CD4-positive, alpha-beta T cell treated with Interleukin-6 for 4 hours (primary cell): ENCODE measurements around the gene CPM.
"Not testable (repeated sequence)": the region's sequence is repeated elsewhere in the genome, so short reads cannot be mapped to it uniquely, and the experiment has no call there.

ENCODE experiments used
- DNase-seq: peaks from one replicate; pipeline ENCODE4 v3.0.0-alpha.2; 2020; ENCODE audit warnings: mixed read lengths

CPM gene

DNA sequence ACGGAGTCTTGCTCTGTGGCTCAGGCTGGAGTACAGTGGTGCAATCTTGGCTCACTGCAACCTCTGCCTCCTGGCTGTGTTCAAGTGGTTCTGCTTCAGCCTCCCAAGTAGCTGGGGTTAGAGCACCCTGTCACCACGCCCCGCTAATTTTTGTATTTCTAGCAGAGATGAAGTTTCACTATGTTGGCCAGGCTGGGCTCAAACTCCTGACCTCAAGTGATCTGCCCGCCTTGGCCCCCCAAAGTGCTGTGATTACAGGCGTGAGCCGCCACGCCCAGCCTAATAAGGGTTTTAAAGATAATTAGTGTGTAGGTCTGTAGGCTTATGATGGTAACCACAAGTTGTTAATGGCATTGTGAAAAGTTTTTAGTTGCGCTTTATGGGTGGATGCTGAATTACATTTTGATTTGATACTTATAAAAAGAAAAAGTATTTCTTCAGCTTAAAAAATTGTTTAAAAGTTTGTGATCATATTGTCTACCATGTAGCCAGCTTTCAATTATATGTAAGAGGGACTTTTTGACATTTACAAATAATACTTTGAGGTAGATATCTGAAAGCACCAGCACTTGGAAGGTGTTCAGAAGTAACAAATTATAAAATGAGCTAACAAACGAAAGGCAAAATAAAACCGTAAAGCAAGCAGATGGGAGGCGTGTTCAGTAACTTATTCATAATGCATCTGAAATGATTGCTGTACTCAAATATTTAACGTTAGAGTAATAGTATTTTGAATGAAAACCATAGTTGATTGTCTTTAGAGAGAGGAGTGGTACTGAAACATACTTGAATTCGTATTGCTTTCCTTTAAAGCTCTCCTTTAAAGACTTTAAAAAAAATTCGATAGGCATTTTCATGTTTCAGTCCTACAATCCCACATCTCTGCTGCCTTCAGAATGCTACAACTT, 87.9 kb downstream of the CPM start:
- DNase-seq: no peak

DNA sequence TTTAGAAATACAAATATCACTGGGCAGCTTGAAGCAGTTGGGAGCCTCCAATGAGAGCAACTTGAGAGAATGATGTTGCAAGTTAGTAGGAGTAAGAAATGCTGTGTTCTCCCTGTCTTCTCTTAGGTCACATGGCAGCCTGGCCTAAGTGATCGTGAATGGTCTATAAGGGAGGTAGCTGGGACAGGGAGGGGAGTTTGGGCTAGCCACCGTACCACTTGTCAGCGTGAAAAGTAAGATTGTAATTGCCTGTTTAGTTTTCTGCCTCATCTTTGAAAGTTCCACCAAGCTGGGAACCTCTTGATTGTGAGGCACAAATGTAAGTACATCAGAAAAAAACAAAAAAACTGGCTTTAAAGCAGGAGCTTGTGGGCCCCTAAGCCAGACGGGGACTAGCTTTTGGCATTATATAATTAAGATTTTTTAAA, 88.6 kb downstream of the CPM start:
- DNase-seq: no peak

DNA sequence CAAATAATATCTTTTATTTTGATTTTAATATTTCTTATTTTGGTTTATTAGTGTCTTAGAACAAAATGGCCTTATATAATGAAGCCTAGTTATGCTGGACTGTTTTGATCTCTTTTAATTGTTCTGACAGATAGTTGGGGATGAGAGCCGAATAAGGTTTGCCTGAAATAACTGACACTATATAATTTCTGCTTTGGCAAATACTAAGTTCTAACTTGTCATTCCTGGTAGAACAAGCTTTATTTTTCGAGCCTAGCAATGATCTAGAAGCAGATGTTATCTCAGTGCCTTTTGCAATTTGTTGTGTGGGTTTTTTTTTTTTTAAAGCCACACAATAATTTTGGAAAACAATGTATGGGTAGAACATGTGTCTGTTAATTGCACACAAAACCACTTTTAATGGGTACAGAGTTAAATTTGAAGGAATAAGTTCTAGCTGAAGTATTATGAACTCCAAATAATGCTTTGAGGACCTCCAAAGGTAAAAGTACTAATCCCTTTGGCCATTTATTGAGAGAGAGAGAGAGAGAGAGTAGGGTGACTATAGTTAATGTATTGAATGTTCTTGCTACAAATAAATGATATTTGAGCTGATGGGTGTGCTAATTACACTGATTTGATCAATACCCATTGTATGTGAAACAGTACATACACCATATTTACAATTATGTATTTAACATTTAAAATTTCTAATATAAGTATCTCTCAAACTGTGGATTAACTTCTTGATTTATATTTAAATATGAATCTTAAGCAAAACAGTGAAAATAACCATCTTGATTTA, 90.0 kb downstream of the CPM start:
- DNase-seq: no peak

DNA sequence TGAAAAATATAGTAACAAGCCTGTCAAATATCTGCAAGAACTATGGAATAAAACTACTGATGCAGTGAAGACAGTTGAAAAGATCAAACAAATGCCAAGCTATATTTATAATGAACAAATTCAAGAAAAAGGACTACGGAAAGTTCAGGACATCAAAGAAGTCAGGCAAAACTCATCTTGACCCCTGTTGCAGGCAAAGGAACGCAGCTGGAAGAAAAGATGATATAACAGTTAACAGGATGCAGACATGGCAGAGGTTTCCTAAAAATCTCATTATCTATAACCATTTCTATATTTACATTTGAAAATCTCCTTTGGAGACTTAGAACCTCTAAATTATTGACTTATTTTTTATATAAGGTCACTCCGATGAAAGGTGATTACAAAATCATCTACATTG, 90.8 kb downstream of the CPM start:
- DNase-seq: no peak

DNA sequence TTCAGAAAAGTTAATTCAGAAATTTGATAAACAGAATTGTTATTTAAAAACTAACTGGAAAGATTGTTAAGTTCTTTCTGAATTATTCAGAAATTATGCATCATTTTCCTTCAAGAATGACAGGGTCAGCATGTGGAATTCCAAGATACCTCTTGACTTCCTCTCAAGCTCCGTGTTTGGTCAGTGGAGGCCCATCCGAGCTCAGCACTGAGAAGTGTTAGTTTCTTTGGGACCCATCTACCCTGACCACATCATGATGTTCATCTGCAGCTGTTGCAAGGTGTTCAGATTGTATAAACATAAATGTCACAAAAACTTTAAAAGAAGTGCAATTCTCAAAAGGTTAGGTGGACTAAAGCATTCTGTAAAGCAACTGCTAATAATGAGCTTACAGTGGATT, 91.3 kb downstream of the CPM start:
- no peak for DNase-seq

DNA sequence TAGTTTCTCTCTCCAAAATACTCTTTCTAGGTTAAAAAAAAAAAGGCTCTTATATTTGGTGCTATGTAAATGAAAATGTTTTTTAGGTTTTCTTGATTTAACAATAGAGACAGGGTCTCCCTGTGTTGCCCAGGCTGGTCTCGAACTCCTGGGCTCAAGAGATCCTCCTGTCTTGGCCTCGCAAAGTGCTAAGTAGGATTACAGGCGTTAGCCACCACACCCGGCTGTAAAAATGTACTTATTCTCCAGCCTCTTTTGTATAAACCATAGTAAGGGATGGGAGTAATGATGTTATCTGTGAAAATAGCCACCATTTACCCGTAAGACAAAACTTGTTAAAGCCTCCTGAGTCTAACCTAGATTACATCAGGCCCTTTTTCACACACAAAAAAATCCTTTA, 91.8 kb downstream of the CPM start:
- not testable (repeated sequence) for DNase-seq

DNA sequence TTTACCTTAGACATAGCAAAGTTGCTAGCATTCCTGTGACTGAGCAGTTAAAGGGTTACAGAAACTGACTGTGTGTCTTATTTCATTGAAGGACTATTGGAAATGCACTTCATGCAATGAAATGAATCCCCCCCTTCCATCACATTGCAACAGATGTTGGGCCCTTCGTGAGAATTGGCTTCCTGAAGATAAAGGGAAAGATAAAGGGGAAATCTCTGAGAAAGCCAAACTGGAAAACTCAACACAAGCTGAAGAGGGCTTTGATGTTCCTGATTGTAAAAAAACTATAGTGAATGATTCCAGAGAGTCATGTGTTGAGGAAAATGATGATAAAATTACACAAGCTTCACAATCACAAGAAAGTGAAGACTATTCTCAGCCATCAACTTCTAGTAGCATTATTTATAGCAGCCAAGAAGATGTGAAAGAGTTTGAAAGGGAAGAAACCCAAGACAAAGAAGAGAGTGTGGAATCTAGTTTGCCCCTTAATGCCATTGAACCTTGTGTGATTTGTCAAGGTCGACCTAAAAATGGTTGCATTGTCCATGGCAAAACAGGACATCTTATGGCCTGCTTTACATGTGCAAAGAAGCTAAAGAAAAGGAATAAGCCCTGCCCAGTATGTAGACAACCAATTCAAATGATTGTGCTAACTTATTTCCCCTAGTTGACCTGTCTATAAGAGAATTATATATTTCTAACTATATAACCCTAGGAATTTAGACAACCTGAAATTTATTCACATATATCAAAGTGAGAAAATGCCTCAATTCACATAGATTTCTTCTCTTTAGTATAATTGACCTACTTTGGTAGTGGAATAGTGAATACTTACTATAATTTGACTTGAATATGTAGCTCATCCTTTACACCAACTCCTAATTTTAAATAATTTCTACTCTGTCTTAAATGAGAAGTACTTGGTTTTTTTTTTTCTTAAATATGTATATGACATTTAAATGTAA, 93.5 kb downstream of the CPM start:
- DNase-seq: no peak

DNA sequence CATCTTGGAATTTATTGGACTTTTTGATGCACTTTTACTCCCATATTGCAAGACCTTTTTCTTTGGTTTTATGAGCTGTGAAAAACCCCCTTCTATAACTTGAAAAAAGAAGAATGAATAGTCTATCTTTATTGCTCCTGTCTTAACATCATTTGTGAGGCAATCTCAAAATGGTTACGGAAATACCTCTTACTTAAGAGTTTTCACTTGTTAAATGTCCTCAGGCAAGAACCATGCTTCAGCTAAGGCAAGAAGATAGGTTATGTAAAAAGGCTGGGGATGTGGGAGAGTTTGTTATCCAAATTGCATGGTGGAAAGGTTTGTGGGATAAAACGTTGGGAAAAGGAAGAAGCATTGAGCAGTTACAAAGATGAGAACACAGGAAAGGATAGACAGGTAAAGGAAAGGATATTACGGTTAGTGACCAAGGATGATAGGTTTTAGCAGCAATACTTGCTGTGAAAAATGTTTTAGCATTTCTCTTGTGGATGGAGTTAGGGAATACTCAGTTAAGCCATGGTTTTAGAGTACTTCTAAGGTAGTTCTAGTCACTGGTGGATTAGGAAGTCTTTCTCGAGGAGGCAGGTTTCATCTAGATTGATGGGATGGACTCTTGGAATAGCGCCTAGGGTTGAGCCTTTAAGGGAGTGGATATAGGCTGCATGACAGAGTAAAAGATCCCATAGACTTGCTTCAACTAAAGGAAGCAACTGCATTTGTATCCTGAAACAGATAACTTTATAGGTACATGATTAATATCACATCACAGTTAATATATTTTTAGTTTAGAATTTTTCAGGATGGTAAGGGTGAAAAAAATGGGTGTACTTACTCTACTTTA, 94.7 kb downstream of the CPM start:
- no peak for DNase-seq

DNA sequence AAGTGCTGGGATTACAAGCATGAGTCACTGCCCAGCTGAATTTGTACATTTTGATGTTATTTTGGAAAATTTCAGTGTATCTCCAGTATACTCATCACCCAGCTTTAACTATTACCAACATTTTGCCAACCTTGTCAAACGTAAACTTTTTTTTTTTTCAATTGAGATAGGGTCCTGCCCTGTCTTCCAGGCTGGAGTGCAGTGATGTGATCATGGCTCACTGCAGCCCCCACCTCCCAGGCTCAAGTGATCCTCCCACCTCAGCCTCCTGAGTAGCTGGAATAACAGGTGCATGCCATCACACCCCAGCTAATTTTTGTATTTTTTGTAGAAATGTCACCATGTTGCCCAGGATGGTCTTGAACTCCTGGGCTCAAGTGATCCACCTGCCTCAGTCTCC, 95.8 kb downstream of the CPM start:
- no peak for DNase-seq

DNA sequence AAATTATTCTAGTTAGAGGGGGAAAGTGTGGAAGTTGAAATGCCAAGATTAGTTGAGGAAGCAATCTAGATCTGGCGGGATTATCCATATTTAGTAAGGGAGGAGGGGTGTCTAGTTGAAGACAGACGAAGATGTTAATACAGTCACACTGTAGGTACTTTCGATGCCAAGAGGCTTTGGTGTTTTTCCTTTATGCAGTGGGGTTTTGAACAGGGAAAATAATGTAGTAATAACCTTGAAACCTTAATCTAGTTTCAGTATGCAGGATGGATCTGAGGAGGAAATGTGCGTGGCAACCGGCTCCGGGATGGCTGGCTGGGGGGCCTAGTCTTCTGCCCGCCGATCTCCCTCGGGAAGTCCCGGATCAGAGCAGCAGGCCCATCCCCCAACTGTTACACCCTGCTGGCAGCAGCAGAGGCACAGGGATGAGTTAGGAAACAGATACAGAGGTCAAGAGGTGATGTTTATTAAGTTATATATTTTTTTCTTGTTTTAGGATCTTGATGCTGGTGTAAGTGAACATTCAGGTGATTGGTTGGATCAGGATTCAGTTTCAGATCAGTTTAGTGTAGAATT, 97.5 kb downstream of the CPM start:
- no peak for DNase-seq

DNA sequence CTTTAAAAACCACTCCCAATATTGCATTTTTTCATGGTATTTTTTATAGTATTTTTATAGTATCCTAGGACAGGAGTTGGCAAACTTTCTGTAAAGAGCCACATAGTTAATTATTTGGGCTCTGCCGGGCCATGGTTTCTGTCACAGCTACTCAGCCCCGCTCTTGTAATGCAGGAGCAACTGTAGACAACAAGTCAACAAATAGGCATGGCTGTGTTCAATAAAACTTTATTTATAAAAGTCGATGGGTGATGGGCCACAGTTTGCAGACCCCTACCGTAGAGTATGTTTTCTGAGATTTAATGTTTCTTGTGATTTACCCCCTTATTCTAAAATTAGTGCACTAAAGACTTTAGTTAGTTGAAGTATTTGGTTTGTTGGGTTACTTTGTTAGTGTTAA, 99.5 kb downstream of the CPM start:
- DNase-seq: no peak

DNA sequence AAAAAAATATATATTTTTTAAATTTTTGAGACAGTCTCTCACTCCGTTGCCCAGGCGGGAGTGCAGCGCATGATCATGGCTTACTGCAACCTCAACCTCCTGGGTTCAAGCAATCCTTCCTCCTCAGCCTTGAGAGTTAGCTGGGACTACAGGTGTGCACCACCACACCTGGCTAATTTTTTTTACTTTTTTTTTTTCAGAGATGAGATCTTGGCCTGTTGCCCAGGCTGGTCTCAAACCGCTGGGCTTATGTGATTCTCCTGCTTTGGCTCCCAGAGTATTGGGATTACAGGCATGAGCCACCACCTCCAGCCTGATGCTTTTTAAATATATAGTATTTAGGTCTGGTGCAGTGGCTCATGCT, 100.5 kb downstream of the CPM start:
- DNase-seq: no peak

DNA sequence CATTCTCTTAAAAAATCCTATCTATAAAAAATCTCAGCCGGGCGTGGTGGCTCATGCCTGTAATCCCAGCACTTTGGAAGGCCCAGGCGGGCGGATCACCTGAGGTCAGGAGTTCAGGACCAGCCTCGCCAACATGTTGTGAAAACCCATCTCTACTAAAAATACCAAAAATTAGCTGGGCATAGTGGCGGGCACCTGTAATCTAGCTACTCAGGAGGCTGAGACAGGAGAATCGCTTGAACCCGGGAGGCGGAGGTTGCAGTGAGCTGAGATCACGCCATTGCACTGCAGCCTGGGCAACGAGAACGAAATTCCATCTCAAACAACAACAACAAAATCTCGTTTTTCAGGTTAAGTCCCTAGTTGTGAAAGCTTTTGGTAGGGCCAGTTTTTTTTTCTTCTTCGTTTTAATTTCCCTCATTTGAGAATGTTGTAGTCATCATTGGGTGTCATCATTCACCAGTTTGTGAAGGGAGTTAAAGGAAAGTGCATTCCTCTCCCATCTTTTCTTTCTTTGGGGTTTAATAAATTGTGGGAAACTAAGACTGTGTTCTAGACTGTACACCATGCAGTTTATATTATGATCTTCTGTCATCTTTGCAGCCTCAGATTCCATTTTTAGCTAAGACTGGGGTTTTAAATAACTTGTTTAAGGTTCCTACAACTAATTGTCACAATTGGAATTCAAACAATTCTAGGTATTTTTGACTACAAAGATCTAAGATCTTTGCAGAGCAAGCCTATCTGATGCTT, 101.0 kb downstream of the CPM start:
- no peak for DNase-seq

DNA sequence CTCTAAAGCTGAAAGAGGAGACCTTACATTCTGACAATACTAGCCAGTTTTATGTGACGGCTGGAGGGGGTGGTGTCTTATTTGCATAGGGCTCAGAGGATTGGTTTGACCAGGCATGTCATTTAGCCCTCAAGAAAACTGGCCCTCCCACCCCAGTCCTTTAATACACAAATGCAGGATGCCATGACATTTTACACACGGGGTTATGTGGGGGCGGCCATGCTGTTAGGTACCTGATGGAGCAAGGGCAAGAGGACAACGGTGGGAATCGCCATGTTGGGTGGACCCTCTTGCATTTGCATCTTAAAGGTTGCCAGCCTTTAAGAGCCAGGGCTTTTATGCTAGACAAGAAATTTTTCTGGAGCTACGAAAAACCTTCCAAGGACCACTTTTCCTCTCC, 101.7 kb downstream of the CPM start:
- DNase-seq: no peak

DNA sequence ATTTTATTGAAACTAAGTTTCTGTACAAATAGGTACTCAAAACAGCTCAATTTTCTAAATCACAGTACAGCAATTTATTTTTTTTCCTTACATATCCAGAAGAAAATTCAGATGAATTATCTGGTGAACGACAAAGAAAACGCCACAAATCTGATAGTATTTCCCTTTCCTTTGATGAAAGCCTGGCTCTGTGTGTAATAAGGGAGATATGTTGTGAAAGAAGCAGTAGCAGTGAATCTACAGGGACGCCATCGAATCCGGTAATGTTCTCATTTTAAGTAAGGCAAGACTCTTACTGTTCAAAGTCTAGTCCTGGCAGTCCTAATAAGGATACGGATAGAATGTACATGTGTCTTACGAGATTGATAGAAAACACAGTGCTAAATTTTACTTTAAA, 104.3 kb downstream of the CPM start:
- no peak for DNase-seq

DNA sequence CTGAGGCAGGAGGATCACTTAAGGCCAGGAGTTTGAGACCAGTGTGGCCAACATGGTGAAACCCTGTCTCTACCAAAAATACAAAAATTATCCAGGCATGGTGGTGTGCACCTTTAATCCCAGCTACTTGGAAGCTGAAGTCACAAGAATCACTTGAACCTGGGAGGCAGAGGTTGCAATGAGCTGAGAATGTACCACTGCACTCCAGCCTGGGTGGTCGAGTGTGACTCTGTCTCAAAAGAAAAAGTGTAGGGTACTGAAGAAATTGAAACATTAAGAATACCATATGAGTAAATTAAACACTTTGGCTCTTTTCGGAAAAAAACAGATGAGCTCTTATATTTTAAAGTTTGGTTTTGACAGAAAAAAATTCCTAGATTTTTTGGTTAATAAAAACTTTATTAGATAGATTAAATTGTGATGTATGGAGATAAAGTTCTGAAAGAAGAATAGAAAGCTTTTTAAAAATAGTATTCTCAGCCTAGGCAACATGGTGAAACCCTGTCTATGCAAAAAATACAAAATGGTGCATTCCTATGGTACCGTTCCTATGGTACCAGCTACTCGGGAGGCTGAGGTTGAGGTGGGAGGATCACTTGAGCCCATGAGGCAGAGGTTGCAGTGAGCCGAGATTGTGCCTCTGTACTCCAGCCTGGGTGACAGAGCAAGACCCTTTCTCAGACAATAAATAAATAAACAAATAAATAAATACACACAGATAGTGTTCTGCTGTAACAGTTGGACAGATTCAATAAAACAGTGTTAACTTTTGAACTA, 104.9 kb downstream of the CPM start:
- DNase-seq: no peak

DNA sequence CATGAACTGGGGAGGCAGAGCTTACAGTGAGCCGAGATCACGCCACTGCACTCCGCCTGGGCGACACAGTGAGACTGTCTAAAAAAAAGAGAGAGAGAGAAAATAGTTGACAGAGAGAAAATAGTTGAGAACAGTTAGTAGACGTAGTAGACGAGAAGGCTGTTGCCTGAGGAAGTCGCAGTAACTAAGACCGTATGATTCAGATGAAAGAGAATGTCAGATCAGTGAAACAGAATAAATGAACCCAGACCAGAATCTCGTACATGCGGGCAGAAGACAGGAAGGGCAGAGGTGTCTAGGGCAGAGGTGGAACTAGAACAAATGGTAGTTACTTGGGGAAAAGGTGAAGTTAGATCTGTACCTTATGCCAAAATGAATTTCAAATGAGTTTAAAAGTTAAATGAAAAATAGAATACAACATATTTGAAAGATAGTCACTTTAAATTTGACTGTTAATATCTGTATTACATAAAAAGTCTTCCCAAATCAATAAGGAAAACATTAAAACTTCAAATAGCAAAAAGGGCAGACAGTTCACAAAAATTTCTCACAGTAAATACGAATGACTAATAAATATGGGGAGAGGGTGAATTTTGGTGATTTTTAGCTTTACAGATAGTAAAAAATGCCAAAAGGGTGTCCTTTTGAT, 107.3 kb downstream of the CPM start:
- DNase-seq: no peak

DNA sequence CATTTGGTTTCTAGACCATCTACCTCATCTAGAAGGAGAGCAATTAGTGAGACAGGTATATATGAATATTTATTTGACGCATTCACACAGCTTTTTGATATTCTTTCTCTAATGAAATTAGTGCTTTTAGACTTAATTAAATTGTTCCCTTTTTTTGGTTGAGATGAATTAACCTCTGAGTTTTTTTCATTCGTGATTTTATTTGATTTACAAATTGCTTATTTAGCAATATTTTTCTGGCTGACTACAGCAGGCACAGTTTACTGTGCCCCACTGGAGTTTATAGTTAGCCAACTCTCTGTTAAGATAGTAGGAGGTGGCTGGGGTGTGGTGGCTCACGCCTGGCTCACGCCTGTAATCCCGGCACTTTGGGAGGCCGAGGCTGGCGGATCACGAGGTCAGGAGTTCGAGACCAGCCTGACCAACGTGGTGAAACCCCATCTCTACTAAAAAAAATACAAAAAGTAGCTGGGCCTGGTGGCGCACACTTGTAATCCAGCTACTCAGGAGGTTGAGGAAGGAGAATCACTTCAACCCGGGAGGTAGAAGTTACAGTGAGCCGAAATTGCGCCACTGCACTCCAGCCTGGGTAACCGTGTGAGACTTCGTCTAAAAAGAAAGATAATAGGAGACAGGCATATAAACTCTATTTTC, 108.2 kb downstream of the CPM start:
- DNase-seq: no peak

DNA sequence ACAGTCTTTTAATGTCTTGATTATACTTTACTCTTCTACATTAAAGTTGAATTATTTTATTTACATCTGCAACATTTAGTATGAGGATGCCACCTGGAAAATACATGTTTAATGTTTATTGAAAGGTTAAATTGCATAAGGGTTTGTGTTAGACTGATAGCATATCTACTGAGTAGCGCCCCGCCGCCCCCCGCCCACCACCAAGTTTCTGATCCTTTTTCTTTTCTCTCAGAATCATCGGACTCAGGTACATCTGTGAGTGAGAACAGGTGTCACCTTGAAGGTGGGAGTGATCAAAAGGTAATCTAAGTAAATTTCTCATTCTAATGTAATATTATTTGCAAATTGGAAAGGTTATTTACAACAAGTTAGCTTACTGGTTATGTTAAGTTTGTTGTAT, 108.8 kb downstream of the CPM start:
- DNase-seq: no peak
